ENCODE data around the gene GOSR2.

- TF ChIP-seq, protein P1, sequence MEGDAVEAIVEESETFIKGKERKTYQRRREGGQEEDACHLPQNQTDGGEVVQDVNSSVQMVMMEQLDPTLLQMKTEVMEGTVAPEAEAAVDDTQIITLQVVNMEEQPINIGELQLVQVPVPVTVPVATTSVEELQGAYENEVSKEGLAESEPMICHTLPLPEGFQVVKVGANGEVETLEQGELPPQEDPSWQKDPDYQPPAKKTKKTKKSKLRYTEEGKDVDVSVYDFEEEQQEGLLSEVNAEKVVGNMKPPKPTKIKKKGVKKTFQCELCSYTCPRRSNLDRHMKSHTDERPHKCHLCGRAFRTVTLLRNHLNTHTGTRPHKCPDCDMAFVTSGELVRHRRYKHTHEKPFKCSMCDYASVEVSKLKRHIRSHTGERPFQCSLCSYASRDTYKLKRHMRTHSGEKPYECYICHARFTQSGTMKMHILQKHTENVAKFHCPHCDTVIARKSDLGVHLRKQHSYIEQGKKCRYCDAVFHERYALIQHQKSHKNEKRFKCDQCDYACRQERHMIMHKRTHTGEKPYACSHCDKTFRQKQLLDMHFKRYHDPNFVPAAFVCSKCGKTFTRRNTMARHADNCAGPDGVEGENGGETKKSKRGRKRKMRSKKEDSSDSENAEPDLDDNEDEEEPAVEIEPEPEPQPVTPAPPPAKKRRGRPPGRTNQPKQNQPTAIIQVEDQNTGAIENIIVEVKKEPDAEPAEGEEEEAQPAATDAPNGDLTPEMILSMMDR (IDR thresholded peaks at IDR 0.05): no peak
- no peak for TF ChIP-seq POLR2A (IDR thresholded peaks at IDR 0.05)
Measured at GRCh38 chr17:46963571-46963970, 40.6 kb downstream of the GOSR2 start.
